HG03095 (cell line): Measurements from ENCODE around the gene GRIA3.
"Not testable (repeated sequence)": the region's sequence is repeated elsewhere in the genome, so short reads cannot be mapped to it uniquely, and the experiment has no call there.

ENCODE experiments used
- ATAC-seq: cut with Tn5 transposase; IDR thresholded peaks from one replicate; pipeline ENCODE4 v1.9.1; 2021; ENCODE audit warnings: moderate library complexity; ENCODE audit not compliant: unreplicated experiment

GRIA3 gene

GRCh38 chrX:123271902-123272301, 87.8 kb downstream of the GRIA3 start:
- no peak for ATAC-seq

GRCh38 chrX:123272630-123273029, 88.6 kb downstream of the GRIA3 start:
- ATAC-seq, result no peak

DNA sequence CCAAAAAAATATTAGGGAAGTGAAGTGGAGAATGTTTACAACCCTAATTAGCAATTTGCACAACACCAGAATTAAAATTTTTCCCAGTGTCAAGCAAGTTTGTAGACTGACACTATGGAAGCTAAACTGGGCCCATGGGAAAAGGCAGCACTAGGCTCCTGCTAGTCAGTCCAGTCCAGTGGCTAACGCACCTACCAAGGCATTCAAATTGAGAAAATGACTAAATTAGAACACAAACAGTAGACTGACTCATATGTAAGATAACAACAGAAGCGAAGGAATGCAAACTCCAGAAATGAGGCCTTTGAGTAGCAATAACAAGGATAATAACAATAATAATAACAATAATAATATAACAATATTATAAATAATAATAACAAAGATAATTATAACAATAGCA, 90.7 kb downstream of the GRIA3 start:
- no peak for ATAC-seq

DNA sequence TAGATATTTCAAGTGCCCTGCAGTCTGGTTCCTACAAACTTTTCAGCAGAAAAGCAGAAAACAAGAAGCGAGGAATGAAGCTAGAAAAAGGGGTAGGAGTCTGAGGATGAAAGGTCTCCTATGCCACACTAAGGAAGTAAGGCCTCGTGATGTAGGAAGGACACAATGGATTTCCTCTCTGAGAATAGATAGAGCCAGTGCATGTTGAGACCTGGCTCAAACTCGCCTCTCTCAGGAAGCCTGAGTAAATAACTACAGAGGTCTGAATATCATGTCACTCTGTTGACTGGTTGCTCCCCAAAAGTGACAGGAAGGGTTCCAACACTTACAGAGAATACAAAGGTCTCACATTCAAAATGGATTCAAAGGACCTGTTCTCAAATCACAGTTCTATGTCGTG, 93.3 kb downstream of the GRIA3 start:
- no peak for ATAC-seq

DNA sequence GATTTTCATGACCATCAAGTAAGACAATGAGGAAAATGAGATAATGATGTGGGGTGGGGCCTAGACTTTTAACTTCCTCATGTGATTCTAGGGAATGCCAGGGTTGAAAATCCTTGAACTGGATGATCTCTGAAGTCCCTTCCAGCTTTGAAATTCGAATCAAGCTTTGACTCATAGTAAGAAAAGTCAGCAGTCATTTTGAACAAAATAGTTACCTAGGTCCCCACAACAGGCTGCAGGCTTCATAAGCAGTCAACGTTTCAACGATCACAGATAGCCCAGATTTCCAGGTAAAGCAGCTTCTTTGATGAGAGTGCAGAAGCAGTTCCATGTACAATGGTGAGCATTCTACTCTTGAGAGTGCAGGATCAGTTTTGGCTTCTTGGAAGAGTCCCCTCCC, 93.7 kb downstream of the GRIA3 start:
- no peak for ATAC-seq

GRCh38 chrX:123282241-123282640, 98.2 kb downstream of the GRIA3 start:
- no peak for ATAC-seq

- ATAC-seq, result not testable (repeated sequence)
Measured at GRCh38 chrX:123283407-123283806, 99.3 kb downstream of the GRIA3 start.

GRCh38 chrX:123291623-123292022, 107.5 kb downstream of the GRIA3 start:
- no peak for ATAC-seq

DNA sequence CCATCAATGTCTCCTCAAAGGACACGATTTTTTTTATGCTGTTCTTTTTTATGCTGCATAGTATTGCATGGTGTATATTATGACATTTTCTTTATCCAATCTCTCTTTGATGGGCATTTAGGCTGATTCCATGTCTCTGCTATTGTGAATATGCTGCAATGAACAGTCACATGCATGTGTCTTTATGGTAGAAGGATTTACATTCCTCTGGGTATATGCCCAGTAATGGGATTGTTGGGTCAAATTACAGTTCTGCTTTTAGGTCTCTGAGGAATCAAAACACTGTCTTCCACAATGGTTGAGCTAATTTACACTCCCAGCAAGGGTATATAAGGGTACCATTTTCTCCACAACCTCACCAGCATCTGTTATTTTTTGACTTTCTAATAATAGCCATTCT, 113.9 kb downstream of the GRIA3 start:
- no peak for ATAC-seq

DNA sequence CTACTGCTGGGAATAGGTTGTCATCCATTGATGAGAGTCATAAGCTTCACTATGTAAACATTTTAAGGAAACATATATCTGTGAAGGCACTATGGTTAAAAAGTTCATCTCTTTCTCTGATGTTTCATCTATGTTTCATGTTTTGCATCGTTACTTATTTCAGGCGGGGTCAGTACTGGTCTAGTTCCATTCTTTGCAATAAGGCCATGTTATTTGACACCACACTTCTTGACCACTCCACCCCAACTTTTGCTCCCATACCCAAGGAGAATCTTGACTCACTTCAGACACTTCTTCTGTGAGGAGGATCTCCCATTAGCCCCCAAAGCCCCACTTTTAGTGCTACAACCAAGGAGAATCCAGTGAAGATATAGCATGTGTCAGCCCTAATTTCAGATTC, 119.4 kb downstream of the GRIA3 start:
- no peak for ATAC-seq

- no peak for ATAC-seq
Measured at GRCh38 chrX:123308658-123309057, 124.6 kb downstream of the GRIA3 start.

GRCh38 chrX:123310112-123310511, 126.0 kb downstream of the GRIA3 start:
- ATAC-seq, result no peak

DNA sequence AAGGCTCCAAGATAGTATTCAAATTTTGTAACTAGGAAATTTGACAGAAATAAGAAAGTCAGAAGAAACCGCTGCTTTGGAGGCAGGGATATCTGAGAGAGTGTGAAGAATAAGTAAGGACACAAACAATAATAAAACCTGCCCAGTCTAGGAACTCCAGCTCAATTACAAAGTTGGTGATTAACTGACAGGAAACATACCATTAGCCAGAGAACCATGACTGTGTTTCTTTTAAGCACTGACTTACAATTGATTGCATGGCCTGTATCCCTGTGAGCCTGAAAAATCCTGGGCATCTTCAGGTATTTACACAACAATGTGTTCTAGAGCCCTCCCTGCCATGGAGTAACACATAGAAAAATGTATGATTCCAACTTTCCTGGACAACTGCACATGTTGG, 127.4 kb downstream of the GRIA3 start:
- ATAC-seq, result no peak

DNA sequence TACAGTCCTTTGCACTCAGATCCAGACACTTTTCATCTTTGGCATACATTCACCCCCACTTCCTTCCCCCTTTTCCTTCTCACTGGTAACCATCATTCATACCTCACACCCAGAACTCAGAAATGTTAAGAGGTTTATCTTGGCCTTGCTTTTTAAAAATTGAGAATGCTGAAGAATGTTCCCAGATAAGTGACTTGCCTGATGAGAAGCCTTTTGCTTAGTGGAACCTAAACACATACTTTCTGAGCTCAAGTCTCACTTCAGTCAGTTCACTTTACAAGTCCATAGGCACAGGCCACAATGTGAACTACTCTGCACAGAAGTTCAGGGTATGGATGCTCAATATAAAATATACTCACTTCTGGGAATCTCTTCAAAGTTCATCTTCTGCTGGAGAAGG, 129.4 kb downstream of the GRIA3 start:
- no peak for ATAC-seq

DNA sequence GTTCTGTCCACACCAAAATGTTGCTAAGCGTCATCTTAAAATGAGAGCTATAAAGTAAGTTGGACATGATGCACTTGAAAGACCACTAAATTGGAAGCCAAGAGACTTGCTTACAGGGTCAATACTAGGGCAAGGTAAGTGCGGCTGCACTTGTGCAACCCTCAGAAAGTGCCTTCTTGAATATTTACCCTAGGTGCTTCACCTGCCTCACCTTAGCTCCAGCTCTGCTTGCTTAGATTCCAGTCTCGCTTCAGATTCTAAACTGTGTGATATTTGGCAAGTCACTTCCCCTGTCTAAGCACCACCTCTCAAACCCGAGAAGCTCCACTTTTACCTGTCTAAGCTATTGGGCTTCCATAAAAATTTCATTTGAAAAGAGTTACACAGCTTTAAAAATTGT, 136.5 kb downstream of the GRIA3 start:
- ATAC-seq, result no peak

DNA sequence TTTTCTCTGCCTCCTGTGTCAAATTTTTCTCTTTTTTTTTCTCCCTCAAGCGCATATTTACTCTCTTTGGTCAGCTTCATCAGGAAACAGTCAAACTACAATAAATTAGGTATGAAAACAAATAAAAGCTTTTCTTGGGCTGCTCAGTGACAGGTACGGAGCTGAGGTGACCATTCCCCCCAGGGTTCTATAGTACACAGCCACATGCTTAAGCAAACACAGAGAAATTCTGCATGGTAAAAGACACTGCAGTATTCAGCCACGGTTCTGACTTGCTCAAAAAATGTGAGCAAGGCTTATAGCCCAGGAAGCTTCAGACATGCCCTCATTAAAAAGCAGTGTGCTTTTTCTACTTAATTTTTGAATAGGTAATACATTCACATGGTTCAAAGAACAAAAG, 138.5 kb downstream of the GRIA3 start:
- no peak for ATAC-seq

DNA sequence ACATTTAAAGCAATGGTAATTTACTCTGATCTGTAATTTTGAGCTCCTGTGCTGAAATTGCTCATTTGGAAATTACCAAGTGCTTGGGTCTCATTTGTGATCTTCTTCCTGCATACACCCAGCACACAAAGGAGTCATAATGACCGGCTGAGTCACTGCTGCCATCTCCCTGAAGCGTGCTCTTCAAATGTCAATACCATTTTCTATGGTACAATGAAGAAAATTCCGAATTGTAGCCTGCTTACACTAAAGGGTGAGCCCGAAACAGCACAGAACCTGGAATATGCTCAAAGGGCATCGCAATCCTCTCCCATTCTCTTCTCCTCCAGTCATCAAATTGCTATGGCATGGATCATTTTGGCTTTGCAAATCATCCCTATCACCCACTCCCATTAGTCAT, 140.5 kb downstream of the GRIA3 start:
- ATAC-seq, result no peak

- peak; percentile 80 for ATAC-seq
Measured at GRCh38 chrX:123330229-123330942, 146.3 kb downstream of the GRIA3 start.

GRCh38 chrX:123331349-123331748, 147.3 kb downstream of the GRIA3 start:
- no peak for ATAC-seq

- ATAC-seq, result no peak
Measured at GRCh38 chrX:123331859-123332258, 147.8 kb downstream of the GRIA3 start.

DNA sequence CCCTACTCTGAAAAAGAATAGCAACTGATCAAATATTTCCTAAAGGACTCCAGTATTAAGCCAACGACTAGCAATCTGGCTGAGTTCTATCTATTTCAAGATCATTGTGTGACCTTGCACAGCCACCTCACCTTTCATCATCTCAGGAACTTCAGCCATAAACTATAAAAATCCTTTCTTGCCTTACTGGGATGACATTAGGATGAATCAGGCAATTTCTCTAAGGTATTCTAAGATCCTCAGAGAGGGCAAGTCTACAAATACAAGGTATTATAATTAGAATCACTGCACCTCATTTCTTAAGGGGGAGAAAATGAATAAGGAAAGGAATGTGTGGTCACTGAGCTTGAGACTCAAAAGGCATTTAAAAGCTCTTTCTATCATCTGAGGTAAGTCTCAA, 152.6 kb downstream of the GRIA3 start:
- ATAC-seq, result no peak

- no peak for ATAC-seq
Measured at GRCh38 chrX:123337886-123338639, 154.0 kb downstream of the GRIA3 start.
